22Rv1 (cell line): Measurements from ENCODE around the gene ZNHIT3.
"Not testable (repeated sequence)": the region's sequence is repeated elsewhere in the genome, so short reads cannot be mapped to it uniquely, and the experiment has no call there.

Source experiments
- ZFX ChIP-seq: fragments of 450-650 bp; IDR thresholded peaks from 2 replicates; pipeline ENCODE4 v1.6.1; 2017; ENCODE audit warnings: antibody characterized with exemption, borderline replicate concordance
- TF ChIP-seq, protein P1 (sequence below): fragments of 450-650 bp; IDR thresholded peaks from 2 replicates; pipeline ENCODE4 v1.5.1; 2017; ENCODE audit warnings: mild to moderate bottlenecking

DNA sequence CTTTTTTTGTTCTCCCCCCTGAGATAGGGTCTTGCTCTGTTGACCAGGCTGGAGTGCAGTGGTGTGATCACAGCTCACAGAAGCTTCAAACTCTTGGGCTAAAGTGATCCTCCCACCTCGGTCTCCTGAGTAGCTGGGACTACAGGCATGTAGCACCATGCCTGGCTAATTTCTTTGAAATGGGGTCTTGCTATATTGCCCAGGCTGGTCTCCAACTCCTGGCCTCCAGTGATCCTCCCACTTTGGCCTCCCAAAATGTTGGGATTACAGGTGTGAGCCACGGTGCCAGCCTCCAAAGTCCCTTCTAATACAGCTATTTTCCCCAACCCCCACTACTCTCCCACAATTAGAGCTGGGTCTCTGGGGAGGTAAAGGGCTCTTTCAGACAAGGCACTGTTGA is 22.0 kb downstream of the ZNHIT3 start:
- TF ChIP-seq, protein P1, sequence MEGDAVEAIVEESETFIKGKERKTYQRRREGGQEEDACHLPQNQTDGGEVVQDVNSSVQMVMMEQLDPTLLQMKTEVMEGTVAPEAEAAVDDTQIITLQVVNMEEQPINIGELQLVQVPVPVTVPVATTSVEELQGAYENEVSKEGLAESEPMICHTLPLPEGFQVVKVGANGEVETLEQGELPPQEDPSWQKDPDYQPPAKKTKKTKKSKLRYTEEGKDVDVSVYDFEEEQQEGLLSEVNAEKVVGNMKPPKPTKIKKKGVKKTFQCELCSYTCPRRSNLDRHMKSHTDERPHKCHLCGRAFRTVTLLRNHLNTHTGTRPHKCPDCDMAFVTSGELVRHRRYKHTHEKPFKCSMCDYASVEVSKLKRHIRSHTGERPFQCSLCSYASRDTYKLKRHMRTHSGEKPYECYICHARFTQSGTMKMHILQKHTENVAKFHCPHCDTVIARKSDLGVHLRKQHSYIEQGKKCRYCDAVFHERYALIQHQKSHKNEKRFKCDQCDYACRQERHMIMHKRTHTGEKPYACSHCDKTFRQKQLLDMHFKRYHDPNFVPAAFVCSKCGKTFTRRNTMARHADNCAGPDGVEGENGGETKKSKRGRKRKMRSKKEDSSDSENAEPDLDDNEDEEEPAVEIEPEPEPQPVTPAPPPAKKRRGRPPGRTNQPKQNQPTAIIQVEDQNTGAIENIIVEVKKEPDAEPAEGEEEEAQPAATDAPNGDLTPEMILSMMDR: not testable (repeated sequence)
- not testable (repeated sequence) for TF ChIP-seq ZFX
